RPMI8226 (cell line): Measurements from ENCODE around the gene SLC2A4.
A peak's percentile ranks its signal among the peaks of the same experiment; 100 is the strongest.

Experiments
- DNase-seq: peaks from one replicate; pipeline ENCODE4 v3.0.0-alpha.2; 2015

SLC2A4 gene

GRCh38 chr17:7248796-7249195 is 32.7 kb upstream of the SLC2A4 start:
- no peak for DNase-seq

DNA sequence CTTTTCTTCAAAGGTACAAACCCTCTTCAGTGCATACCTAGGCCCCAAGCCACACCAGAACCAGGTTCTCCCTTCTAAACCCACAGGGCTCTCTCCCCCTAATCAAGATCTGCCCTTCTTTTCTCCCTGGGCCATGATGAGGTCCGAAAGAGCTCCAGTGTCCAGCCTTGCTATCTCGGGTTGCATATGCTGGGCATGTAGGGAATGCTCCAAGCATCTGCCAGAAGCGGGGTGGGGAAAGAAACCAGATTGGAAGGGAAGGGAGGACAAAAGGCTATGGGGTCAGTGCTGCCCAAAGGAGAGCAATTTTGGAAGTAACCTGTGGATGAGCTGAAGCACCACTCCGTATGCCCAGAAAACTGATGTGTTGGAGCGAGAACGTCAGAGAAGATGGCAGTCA is 32.3 kb upstream of the SLC2A4 start:
- DNase-seq, result no peak

GRCh38 chr17:7249830-7250229 is 31.7 kb upstream of the SLC2A4 start:
- DNase-seq, result no peak

- no peak for DNase-seq
Observed at GRCh38 chr17:7250695-7251627, 30.6 kb upstream of the SLC2A4 start.

- DNase-seq, result peak; percentile 96
Observed at GRCh38 chr17:7251661-7252175, 29.8 kb upstream of the SLC2A4 start, which contains the start of gene CTDNEP1. Gene CTDNEP1 (minus strand): TSS chr17:7251734. CDS start chr17:7251296, 438 bp downstream.

DNA sequence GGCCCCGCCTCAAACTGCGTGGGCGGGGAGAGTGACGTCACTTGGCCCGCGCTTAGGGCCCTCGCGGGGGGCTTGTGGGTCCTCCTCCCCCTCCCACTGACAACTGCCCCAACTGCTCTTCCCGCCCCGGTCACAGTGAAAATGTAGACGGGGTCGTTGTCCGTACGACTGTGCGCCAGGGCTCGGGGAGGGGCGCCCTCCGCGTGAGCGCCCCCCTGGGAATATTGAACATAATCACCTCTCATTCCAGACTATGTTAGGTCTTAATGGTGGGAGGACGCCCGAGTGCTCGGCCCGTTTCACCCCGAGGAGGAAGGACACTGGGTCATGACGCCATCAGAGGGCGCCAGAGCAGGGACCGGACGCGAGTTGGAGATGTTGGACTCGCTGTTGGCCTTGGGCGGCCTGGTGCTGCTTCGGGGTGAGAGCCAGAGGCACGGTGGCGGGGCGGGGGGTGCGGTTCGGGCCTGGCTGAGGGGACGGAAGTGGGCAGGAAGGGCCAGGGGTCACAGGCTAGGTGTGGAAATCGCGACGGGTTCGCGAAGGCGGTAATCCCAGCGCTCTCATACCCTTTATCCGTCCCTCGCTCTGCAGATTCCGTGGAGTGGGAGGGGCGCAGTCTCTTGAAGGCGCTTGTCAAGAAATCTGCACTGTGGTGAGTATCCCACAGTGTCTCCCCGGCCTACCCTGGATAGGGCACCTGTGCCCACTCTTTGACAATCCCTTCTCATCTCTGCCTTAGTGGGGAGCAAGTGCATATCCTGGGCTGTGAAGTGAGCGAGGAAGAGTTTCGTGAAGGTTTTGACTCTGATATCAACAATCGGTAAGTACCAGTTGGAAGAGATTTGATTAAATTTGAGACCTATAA is 29.1 kb upstream of the SLC2A4 start, which contains the start of gene ELP5:
Gene ELP5, plus strand, starts transcription at position 40 of the 868 bp plus-strand sequence. Its CDS starts 336 bp downstream, at position 376.
- peak; percentile 90 for DNase-seq

DNA sequence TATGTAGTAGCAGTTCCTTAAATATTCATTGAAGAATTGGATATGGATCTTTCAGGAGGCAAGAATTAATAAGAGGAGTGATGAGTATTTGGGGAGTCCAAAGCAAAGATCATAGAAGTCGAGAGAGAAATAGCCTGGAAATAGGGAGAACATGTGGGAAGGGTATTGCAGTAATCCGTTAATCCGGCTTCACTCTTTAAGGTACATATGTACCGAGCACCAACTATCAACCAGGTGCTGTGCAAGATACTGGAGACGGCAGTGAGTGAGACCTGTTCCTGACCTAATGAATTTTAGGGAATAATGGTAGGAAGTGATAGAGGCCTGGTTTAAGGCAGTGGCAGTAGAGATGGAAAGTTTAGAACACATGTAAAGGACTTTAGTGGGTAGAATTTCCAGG is 28.4 kb upstream of the SLC2A4 start:
- no peak for DNase-seq

GRCh38 chr17:7254511-7254910 is 27.0 kb upstream of the SLC2A4 start:
- DNase-seq, result no peak

- no peak for DNase-seq
Observed at GRCh38 chr17:7256766-7257456, 24.6 kb upstream of the SLC2A4 start.

DNA sequence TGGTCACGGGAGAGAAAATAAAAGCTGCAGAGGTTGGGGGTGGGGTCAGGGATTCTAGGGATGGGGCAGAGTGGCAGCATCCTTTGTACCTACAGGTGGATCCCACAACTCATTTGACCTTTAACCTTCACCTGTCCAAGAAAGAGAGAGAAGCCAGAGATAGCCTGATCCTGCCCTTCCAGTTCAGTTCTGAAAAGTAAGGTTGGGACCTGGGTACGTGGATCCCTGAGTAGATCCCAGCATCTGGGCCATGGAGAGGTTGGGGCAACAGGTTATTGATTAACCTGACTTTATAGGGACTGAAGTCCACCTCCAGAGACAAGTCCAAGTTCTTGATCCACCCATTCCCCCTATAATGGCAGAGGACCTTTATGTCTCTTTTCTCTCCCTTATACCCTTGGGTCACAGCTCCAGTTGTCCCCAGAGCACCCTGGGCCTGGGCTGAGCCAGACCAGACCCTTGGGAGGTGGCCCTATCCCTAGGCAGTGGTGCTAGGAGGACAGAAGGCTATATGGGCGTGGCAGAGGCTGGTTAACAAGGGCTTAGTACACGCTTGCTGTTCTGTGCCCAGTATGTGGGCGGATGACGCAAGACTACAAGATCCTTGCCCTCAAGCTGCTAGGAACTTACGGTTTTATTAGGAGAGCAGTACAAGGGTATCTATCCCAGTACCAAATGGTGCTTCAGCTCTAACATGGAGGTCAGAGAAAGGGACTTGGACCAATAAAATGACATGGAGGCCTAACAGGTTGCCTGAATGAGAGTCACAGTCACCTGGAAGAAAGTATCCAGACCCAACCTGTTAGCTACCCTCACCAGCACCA is 22.6 kb upstream of the SLC2A4 start:
- DNase-seq, result no peak

- DNase-seq, result no peak
Observed at GRCh38 chr17:7259555-7259889, 22.0 kb upstream of the SLC2A4 start.

- no peak for DNase-seq
Observed at GRCh38 chr17:7260151-7260550, 21.4 kb upstream of the SLC2A4 start.

- peak; percentile 79 for DNase-seq
Observed at GRCh38 chr17:7260651-7261378, 20.7 kb upstream of the SLC2A4 start.

DNA sequence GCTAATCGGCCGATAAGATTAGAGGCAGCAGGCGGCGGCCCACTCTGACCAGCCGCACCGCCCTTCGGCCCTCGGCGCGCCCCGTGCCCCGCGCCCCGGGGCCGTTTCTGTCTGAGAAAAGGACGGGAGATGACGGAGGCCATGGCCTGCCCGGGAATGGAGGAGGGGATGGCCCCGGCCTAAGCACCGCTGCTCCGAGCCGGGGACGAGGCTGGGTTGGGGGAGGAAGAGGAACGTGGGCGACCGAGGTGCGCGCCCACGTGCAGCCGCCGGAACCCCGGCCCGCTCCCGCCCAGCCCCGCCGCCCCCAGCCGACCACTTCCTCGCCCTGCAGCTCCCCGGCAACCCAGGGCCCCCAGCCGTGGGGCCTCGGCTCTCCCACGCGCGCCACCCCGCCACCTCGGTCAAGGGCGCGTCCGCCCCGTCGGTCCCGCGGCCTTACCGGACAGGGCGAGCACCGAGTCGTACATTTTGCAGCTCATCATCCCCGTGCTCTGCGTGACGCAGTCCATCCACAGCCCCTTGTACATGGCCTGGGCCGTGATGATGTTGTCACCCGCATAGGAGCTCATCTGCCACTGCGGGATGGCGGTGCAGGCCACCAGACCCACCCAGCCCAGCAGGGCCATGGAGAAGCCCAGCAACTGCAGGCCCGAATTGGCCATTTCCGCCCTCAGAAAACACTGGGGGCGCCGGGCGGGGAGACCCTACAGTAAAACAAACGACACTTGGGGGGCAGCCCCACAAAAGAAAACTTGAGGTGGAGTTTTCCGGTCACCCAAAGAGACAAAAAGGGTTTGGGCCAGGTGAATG is 19.9 kb upstream of the SLC2A4 start:
- DNase-seq, result no peak

GRCh38 chr17:7262192-7262934 is 19.2 kb upstream of the SLC2A4 start, which contains the start of gene CLDN7:
Gene CLDN7 (minus strand): TSS chr17:7262478. CDS start chr17:7262043, 435 bp downstream.
- peak; percentile 52 for DNase-seq

- peak; percentile 70 for DNase-seq
Observed at GRCh38 chr17:7262935-7263800, 18.4 kb upstream of the SLC2A4 start.

- no peak for DNase-seq
Observed at GRCh38 chr17:7263801-7264078, 17.8 kb upstream of the SLC2A4 start.

GRCh38 chr17:7266784-7267183 is 14.7 kb upstream of the SLC2A4 start:
- no peak for DNase-seq

DNA sequence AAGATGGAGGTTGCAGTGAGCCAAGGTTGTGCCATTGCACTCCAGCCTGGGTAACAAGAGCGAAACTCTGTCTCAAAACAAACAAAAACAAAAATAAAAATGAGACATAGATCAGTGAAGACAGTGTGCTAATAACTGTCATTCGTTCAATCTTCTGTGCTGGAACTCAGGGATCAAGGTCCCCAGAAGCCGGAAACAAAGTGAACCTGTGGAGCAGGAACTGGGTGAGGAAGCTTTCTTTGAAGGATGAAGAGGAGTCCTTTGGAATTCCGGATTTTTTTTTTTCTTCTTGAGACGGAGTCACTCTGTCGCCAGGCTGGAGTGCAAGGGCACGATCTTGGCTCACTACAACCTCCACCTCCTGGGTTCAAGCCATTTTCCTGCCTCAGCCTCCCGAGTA is 2.1 kb upstream of the SLC2A4 start:
- DNase-seq, result no peak
